Prostate gland (tissue), 2 donors: ENCODE data around the gene COL4A2. TPM values are rescaled to one million over a fixed set of nuclear protein-coding genes. Genes with fewer than 3 reads are reported as not detected.

Experiments used
- DNase-seq: peaks from one replicate; pipeline ENCODE4 v3.0.0-alpha.2; 2019; ENCODE audit warnings: low spot score
- H3K27ac ChIP-seq, 2 donors: fragments of 200-600 bp; sonication (generic); 2 replicates each; pipeline ENCODE4 v1.5.1; 2017 to 2019
- H3K27me3 ChIP-seq: fragments of 200-600 bp; sonication (generic); replicated peaks from 2 replicates; pipeline ENCODE4 v1.5.1; 2019; ENCODE audit not compliant: insufficient read depth
- H3K36me3 ChIP-seq, 2 donors: fragments of 200-600 bp; sonication (generic); 1 replicate in 1 of 2; 2 replicates in 1 of 2; pipeline versions ENCODE4 v1.5.1 to v1.8.1; 2017 to 2019
- H3K4me1 ChIP-seq: fragments of 200-600 bp; sonication (generic); replicated peaks from 2 replicates; pipeline ENCODE4 v1.5.1; 2019
- H3K4me3 ChIP-seq, 2 donors: fragments of 200-600 bp; sonication (generic); 2 replicates each; pipeline ENCODE4 v1.5.1; 2017 to 2019
- H3K9me3 ChIP-seq: fragments of 200-600 bp; sonication (generic); 2 replicates; pipeline ENCODE4 v1.5.1; 2017
- CTCF ChIP-seq, 4 experiments: fragments of 200-600 bp in 2 of 4; fragments of 450-650 bp in 2 of 4; sonication (generic) in 2 of 4; IDR thresholded peaks; 1 replicate in 3 of 4; 2 replicates in 1 of 4; pipeline ENCODE4 v1.5.1; 2016 to 2019; ENCODE audit warnings: antibody characterized with exemption in 4 of 4, mild to moderate bottlenecking in 2 of 4, moderate library complexity in 2 of 4
- POLR2A ChIP-seq: fragments of 450-650 bp; IDR thresholded peaks from one replicate; pipeline ENCODE4 v1.6.1; 2016; ENCODE audit warnings: antibody characterized with exemption, mild to moderate bottlenecking
- POLR2AphosphoS5 ChIP-seq: sonication (generic); formaldehyde crosslinking; IDR thresholded peaks from one replicate; pipeline ENCODE4 v1.6.1; 2017; ENCODE audit warnings: antibody characterized with exemption
- WGBS: methylation state at CpG from one replicate; pipeline ENCODE4 v1.1.5; 2018; 5-methylcytosine and 5-hydroxymethylcytosine counted together
- intact Hi-C: fragments of 100-400 bp; cut with DNase I; formaldehyde crosslinking; loops from one replicate; pipeline ENCODE4 v1.14.2; 2022
- total RNA-seq, 2 donors: library from RNA; depleted of rRNA; stranded (reverse); fragments of >200 nt; gene quantifications; one replicate each; pipeline ENCODE4 v1.1.0, GENCODE V29; 2016

The COL4A2 gene
- total RNA-seq, 2 donors from 2014 or later: 82.8 to 193 TPM

DNA sequence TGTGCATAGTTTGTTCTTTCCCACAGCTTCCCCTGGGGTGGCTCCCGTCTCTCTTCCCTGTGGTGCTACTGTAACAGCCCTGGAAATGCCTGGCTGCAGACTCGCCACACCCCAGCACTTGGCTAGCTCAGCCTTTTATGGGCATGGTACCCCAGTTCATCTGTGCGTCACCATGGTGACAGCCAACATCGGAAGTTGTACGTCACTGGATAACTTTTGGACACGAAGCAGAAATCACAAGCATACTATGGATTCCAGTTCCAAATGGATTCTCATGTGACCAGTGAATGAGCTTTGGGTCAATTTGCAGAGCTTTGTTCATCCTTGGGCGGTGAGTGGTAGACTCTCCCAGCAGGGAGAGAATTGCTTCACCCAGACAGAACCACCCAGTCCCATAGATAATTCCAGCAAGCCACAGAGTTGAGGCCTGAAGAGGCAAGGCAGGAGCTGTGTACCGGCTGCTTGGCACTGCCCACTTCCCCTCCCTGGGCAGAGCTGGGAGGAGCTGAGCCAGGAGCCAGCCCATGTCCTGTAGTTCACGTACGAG is 54.4 kb downstream of the COL4A2 start:
- no peak for DNase-seq
- H3K4me1 ChIP-seq: no peaks in the 10 kb centered on the region
- no peak for TF ChIP-seq POLR2AphosphoS5
- no peak for TF ChIP-seq CTCF (IDR thresholded peaks at IDR 0.05)
- TF ChIP-seq POLR2A: no peak
- no peak overlapping the region for H3K4me3 ChIP-seq
- WGBS: 57% methylated on average over 10 of the region's 10 CpGs
- H3K27me3 ChIP-seq: no peaks in the 10 kb centered on the region
- no peaks in the 10 kb centered on the region for H3K9me3 ChIP-seq
- intact Hi-C loops: no loop called here
- H3K36me3 ChIP-seq: no peaks in the 10 kb centered on the region
- H3K27ac ChIP-seq: peak overlapping the region; percentile 40 to 58

- Histone ChIP-seq H3K4me1 (no peaks in the 10 kb centered on the region), H3K9me3 (no peaks in the 10 kb centered on the region), H3K27me3 (no peaks in the 10 kb centered on the region), H3K4me3 (no peak overlapping the region), H3K36me3 (no peaks in the 10 kb centered on the region), H3K27ac (no peak overlapping the region)
- intact Hi-C loops: no loop called here
- DNase-seq: no peak
- 79% methylated on average over 8 of the region's 8 CpGs for WGBS
- no peak for TF ChIP-seq POLR2A
Measured at GRCh38 chr13:110363010-110363409, 55.9 kb downstream of the COL4A2 start.

DNA sequence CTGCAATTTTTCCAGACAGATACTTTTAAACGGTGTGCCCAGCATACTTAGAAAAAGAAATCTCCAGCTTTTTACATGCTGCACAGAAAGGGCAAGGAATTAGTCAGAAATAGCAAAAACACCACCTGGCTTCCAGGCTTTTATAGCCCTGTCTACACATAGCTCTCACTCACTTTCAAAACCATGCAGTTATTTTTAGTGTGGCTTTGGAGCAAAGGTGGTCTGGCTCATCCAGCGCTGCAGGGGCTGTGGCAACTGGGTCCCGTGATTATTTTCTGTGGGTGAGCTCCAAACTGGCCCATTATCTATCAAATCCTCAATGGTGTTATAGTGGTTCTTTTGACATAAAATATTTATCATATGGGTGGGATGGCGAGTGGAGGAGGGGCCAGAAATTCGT is 57.0 kb downstream of the COL4A2 start:
- intact Hi-C loops: no loop called here
- H3K4me3 ChIP-seq: no peak overlapping the region
- H3K27me3 ChIP-seq: no peaks in the 10 kb centered on the region
- DNase-seq: no peak
- no peak overlapping the region for H3K27ac ChIP-seq
- H3K9me3 ChIP-seq: no peaks in the 10 kb centered on the region
- WGBS: 78% methylated on average over 5 of the region's 5 CpGs
- H3K36me3 ChIP-seq: no peaks in the 10 kb centered on the region
- TF ChIP-seq POLR2A: no peak
- no peak for TF ChIP-seq POLR2AphosphoS5
- TF ChIP-seq CTCF (IDR thresholded peaks at IDR 0.05): no peak
- no peaks in the 10 kb centered on the region for H3K4me1 ChIP-seq

DNA sequence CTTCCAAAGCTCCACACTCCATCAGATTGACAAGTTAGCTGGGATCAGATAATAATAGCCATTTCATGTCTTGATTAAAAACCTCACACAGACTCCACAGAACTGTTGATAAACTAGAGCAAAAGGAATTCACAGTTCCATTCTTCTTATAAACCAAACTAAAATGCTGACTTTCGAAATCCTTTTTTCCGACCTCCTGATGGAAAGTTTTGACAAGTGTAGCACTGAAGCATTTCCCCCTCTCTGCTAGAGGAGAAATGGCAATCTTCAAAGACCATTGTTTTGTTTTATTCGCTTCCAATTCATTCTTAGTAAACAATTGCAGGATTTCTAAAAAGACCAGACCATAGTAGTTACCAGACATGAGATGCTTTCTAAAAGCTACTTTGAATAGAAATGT is 58.8 kb downstream of the COL4A2 start:
- no peak overlapping the region for H3K27ac ChIP-seq

DNA sequence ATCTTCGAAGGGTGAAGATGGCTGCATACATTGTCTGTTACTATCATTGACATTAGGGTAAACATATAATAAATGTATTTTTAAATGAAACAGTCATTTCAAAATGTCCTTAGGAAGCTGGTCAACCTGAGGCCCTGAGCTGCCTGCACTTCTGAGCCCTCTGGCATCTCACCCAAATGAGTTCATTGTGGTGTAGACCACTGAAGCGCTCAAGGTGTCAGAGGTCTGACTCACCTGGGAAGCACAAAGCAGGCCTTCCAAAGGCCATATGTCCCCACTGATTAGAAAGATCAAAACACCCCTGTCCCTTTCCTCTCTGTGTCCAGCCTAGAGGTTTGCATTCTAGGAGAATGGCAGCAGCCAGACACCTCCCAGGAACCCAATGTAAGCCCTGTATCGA is 59.6 kb downstream of the COL4A2 start:
- Histone ChIP-seq H3K4me3 (no peak overlapping the region), H3K36me3 (no peaks in the 10 kb centered on the region), H3K9me3 (no peaks in the 10 kb centered on the region), H3K4me1 (no peaks in the 10 kb centered on the region), H3K27me3 (no peaks in the 10 kb centered on the region), H3K27ac (no peak overlapping the region)
- 92% methylated on average over 3 of the region's 3 CpGs for WGBS
- no peak for DNase-seq
- intact Hi-C loops: no loop called here
- TF ChIP-seq CTCF (IDR thresholded peaks at IDR 0.05) (no peak), POLR2AphosphoS5 (no peak), POLR2A (no peak)

More for the DNA sequence above, 58.8 kb downstream of the COL4A2 start:
- WGBS: 90% methylated on average over 3 of the region's 3 CpGs
- intact Hi-C loops: no loop called here
- no peaks in the 10 kb centered on the region for H3K4me1 ChIP-seq
- no peak for DNase-seq
- H3K36me3 ChIP-seq: no peaks in the 10 kb centered on the region
- no peaks in the 10 kb centered on the region for H3K9me3 ChIP-seq
- no peaks in the 10 kb centered on the region for H3K27me3 ChIP-seq
- no peak overlapping the region for H3K4me3 ChIP-seq
- TF ChIP-seq POLR2AphosphoS5: no peak
- no peak for TF ChIP-seq POLR2A
- no peak for TF ChIP-seq CTCF (IDR thresholded peaks at IDR 0.05)
